ACC112 (cell line): ENCODE measurements around the gene MUC22.
"Not testable (repeated sequence)": the region's sequence is repeated elsewhere in the genome, so short reads cannot be mapped to it uniquely, and the experiment has no call there.

Experiments
- H2AFZ ChIP-seq: fragments of 200-600 bp; sonication (generic); one replicate; pipeline ENCODE4 v1.6.0; 2017; ENCODE audit warnings: antibody characterized with exemption, low read length; ENCODE audit not compliant: unreplicated experiment
- H3K27ac ChIP-seq: fragments of 200-600 bp; sonication (generic); 2 replicates; pipeline ENCODE4 v1.5.1; 2014; ENCODE audit warnings: low read depth, mild to moderate bottlenecking, antibody characterized with exemption, low read length, moderate library complexity
- H3K27me3 ChIP-seq: fragments of 200-600 bp; sonication (generic); 2 replicates; pipeline ENCODE4 v1.6.1; 2014; ENCODE audit warnings: mild to moderate bottlenecking, antibody characterized with exemption, low read length, moderate library complexity, mixed read lengths; ENCODE audit not compliant: insufficient read depth
- H3K36me3 ChIP-seq: fragments of 200-600 bp; sonication (generic); 2 replicates; pipeline ENCODE4 v1.6.1; 2016; ENCODE audit warnings: mild to moderate bottlenecking, antibody characterized with exemption, low read length, moderate library complexity, mixed read lengths; ENCODE audit not compliant: insufficient read depth
- H3K4me1 ChIP-seq: fragments of 200-600 bp; sonication (generic); one replicate; pipeline ENCODE4 v1.6.1; 2016; ENCODE audit warnings: low read length, mixed read lengths; ENCODE audit not compliant: insufficient read depth, unreplicated experiment, control insufficient read depth
- H3K4me3 ChIP-seq: fragments of 200-600 bp; sonication (generic); 2 replicates; pipeline ENCODE4 v1.5.1; 2014; ENCODE audit warnings: mild to moderate bottlenecking, low read depth, low read length
- H3K79me2 ChIP-seq: fragments of 200-600 bp; sonication (generic); one replicate; pipeline ENCODE4 v1.6.0; 2016; ENCODE audit warnings: low read length; ENCODE audit not compliant: control insufficient read depth, unreplicated experiment, insufficient read depth

Gene MUC22

DNA sequence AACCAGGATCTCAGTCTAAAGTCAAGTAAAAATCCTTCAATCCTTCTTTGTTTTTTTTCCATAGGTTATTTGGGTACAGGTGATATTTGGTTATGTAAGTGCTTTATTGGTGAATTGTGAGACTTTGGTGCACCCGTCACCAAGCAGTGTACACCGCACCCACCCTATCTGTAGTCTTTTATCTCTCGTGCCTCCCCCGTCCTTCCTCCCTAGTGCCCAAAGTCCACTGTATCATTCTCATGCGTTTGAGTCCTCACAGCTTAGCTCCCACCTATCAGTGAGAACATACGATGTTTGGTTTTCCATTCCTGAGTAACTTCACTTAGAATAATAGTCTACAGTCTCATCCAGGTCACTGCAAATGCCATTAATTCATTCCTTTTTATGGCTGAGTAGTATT lies 879 bp downstream of the MUC22 start:
- Histone ChIP-seq H3K36me3 (no peaks in the 10 kb centered on the region), H3K4me1 (peaks cover 18% of the 10 kb centered on the region), H3K27ac (no peak overlapping the region), H3K4me3 (no peak overlapping the region), H2AFZ (no peak overlapping the region), H3K79me2 (no peaks in the 10 kb centered on the region), H3K27me3 (peaks cover 5% of the 10 kb centered on the region; the same call in 1 of the 2 replicates)

DNA sequence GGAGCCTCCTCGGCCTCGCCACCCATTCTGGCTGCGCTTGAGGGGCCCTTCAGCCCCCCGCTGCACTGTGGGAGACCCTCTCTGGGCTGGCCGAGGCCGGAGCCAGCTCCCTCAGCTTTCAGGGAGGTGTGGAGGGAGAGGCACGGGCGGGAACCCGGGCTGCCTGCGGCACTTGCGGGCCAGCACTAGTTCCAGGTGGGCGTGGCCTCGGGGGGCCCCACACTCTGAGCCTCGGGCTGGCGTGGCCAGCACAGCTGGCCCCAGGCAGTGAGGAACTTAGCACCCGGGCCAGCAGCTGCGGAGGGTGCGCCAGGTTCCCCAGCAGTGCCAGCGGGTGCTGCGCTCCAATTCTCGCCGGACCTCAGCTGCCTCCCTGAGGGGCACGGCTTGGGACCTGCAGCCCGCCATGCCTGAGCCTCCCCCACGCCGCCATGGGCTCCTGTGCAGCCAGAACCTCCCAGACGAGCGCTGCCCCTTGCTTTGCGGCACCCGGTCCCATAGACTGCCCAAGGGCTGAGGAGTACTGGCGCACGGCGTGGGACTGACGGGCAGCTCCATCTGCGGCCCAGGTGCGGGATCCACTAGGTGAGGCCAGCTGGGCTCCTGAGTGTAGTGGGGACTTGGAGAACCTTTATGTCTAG lies 6.5 kb downstream of the MUC22 start:
- Histone ChIP-seq H3K4me1 (no peaks in the 10 kb centered on the region), H2AFZ (no peak overlapping the region)

DNA sequence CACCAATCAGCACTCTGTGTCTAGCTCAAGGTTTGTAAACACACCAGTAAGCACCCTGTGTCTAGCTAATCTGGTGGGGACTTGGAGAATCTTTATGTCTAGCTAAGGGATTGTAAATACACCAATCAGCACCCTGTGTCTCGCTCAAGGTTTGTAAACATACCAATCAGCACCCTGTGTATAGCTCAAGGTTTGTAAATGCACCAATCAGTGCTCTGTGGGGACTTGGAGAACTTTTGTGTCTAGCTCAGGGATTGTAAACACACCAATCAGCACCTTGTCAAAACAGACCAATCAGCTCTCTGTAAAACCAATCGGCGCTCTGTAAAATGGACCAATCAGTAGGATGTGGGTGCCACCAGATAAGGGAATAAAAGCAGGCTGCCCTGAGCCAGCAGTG lies 7.2 kb downstream of the MUC22 start:
- H3K79me2 ChIP-seq, H3K36me3 ChIP-seq, H3K4me1 ChIP-seq, H3K27ac ChIP-seq, H3K4me3 ChIP-seq, H2AFZ ChIP-seq: not testable (repeated sequence)
- peaks cover 10% of the 10 kb centered on the region; the same call in 1 of the 2 replicates for H3K27me3 ChIP-seq

More for the DNA sequence above, 6.5 kb downstream of the MUC22 start:
- Histone ChIP-seq H3K27me3 (peaks cover 10% of the 10 kb centered on the region; the same call in 1 of the 2 replicates), H3K36me3 (no peaks in the 10 kb centered on the region), H3K79me2 (no peaks in the 10 kb centered on the region), H3K4me3 (no peak overlapping the region), H3K27ac (no peak overlapping the region)

DNA sequence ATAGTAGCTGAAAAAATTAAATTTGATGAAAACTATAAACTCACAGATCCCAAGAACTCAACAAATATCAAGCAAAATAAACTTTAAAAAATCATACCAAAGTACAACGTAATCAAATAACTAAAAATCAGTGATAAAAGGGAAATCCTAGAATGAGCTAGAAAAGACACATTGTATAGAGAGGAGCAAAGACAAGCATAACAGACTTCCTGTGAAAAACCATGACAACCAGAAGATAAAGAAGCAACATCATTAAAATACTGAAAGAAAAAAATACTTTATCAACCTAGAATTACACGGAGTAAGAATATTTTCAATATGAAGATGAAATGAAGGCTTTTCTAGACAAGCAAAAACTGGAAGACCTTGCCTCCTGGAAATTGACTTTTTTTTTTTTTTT lies 9.8 kb downstream of the MUC22 start:
- Histone ChIP-seq H3K79me2 (no peaks in the 10 kb centered on the region), H3K27me3 (peaks cover 11% of the 10 kb centered on the region; the same call in 1 of the 2 replicates), H3K36me3 (no peaks in the 10 kb centered on the region), H3K4me3 (no peak overlapping the region), H3K27ac (no peak overlapping the region), H3K4me1 (no peaks in the 10 kb centered on the region), H2AFZ (no peak overlapping the region)

DNA sequence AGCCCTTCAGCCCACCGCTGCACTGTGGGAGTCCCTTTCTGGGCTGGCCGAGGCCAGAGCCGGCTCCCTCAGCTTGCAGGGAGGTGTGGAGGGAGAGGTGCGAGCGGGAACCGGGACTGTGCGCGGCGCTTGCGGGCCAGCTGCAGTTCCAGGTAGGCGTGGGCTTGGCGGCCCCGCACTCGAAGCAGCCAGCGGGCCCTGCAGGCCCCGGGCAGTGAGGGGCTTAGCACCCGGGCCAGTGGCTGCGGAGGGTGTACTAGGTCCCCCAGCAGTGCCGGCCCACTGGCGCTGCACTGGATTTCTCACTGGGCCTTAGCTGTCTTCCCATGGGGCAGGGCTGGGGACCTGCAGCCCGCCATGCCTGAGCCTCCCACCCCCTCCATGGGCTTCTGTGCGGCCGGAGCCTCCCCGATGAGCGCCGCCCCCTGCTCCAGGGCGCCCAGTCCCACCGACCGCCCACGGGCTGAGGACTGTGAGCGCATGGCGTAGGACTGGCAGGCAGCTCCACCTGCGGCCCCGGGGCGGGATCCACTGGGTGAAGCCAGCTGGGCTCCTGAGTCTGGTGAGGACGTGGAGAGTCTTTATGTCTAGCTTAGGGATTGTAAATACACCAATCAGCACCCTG lies 10.5 kb downstream of the MUC22 start:
- H2AFZ ChIP-seq, H3K4me3 ChIP-seq, H3K36me3 ChIP-seq, H3K4me1 ChIP-seq, H3K79me2 ChIP-seq, H3K27ac ChIP-seq: not testable (repeated sequence)
- H3K27me3 ChIP-seq: peaks cover 11% of the 10 kb centered on the region; the same call in 1 of the 2 replicates

DNA sequence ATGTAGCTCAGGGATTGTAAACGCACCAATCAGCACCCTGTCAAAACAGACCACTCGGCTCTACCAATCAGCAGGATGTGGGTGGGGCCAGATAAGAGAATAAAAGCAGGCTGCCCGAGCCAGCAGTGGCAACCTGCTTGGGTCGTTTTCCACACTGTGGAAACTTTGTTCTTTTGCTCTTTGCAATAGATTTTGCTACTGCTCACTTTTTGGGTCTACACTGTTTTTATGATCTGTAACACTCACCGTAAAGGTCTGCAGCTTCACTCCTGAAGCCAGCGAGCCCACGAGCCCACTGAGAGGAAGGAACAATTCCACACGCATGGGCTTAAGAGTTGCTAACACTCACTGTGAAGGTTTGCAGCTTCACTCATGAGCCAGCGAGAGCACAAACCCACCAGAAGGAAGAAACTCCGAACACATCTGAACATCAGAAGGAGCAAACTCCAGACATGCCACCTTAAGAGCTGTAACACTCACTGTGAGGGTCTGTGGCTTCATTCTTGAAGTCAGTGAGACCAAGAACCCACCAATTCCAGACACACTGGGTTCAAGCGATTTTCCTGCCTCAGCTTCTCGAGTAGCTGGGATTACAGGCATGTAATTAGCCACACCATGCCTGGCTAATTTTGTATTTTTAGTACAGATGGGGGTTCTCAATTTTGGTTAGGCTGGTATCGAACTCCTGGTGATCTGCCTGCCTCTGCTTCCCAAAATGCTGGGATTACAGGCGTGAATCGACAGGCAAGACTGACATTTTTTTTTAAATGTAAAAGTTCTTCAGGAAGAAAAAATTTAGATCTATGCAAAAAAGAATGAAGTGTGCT lies 11.6 kb downstream of the MUC22 start:
- not testable (repeated sequence) for H3K4me3 ChIP-seq, H3K36me3 ChIP-seq, H2AFZ ChIP-seq, H3K4me1 ChIP-seq, H3K79me2 ChIP-seq, H3K27ac ChIP-seq
- peaks cover 11% of the 10 kb centered on the region; the same call in 1 of the 2 replicates for H3K27me3 ChIP-seq

DNA sequence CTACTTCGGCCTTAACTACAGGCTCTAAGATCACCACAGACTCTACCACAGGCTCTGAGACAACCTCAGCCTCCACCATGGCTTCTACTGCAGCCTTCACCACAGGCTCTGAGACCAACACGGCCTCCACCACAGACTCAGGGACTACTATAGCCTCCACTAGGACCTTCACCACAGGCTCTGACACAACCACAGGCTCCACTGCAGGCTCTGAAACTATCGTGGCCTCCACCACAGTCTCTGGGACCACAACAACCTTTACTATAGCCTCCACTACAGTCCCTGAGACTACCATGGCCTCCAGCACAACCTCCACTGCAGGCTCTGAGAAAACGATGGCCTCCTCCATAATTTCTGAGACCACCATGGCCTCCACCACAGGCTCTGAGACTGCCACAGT lies 15.3 kb downstream of the MUC22 start:
- Histone ChIP-seq H3K79me2 (no peaks in the 10 kb centered on the region), H3K27ac (no peak overlapping the region), H3K27me3 (peaks cover 6% of the 10 kb centered on the region; the same call in 1 of the 2 replicates), H3K4me3 (no peak overlapping the region), H3K36me3 (no peaks in the 10 kb centered on the region), H3K4me1 (no peaks in the 10 kb centered on the region), H2AFZ (no peak overlapping the region)

DNA sequence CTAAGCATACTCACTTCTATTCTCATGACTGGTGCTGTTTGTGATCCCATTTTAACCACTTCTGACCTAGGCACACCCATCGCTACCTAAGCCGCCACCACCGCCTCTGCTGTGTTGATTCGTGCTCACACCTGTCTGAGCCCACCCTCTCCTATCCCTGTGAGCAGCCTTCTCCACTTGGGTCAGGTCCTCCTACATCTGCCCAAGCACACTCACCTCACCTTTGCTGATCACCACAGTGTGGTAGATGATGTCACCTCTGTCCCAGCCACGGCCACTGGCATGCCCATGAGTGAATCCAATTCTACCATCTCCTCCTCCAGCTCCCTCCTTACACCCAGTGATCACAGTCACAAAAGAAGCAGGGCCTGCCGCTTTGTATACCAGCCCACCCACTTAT lies 20.8 kb downstream of the MUC22 start:
- no peaks in the 10 kb centered on the region for H3K4me1 ChIP-seq
- H3K79me2 ChIP-seq: no peaks in the 10 kb centered on the region
- no peak overlapping the region for H3K4me3 ChIP-seq
- no peak overlapping the region for H2AFZ ChIP-seq
- peaks cover 10% of the 10 kb centered on the region for H3K27me3 ChIP-seq
- H3K36me3 ChIP-seq: no peaks in the 10 kb centered on the region
- no peak overlapping the region for H3K27ac ChIP-seq

DNA sequence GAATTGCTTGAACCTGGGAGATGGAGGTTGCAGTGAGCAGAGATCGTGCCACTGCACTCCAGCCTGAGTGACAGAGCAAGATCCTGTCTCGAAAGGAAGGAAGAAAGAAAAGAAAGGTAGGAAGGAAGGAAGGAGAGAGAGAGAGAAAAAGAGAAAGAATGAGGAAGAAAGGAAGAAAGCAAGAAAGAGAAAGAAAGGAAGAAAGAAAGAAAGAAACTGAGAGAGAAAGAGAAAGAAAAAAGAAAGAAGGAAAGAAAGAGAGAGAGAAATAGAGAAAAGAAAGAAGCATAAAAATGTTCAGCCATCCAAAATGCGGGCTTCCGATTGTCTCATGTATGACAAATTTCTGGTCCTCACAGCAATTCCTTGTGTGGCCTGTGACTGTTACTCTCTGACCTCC lies 22.8 kb downstream of the MUC22 start:
- H3K4me3 ChIP-seq: no peak overlapping the region
- peaks cover 10% of the 10 kb centered on the region for H3K27me3 ChIP-seq
- no peak overlapping the region for H3K27ac ChIP-seq
- H2AFZ ChIP-seq: no peak overlapping the region
- no peaks in the 10 kb centered on the region for H3K36me3 ChIP-seq
- peaks cover 11% of the 10 kb centered on the region for H3K4me1 ChIP-seq
- H3K79me2 ChIP-seq: no peaks in the 10 kb centered on the region

DNA sequence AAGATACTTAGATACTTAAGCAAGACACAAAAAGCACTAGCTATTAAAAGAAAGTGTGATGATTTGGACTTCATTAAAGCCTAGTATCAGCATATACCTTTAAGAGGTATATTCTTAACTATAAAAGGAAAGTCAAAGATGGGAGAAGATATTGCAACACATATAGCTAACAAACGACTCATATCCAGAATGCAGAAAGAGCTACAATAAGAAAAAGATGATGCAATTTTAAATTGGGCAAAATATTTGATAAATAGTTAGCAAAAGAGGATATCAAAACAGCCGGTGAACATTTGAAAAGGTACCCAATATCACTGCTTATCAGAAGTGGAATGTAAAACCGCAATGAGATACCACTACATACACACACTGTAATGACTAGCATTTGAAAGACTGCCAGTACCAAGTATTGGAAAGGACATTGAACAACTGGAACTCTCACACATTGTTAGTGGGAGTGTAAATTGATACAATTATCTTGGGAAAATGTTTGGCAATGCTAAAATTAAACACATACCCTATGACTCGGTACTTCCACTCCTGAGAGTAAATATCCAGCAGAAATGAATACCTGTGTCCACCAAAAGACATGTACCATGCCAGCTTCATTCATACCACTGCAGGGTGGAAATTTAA lies 25.7 kb downstream of the MUC22 start:
- peaks cover 10% of the 10 kb centered on the region for H3K27me3 ChIP-seq

More for the DNA sequence above, 25.7 kb downstream of the MUC22 start:
- no peaks in the 10 kb centered on the region for H3K79me2 ChIP-seq
- H3K4me3 ChIP-seq: no peak overlapping the region
- no peak overlapping the region for H3K27ac ChIP-seq
- peaks cover 11% of the 10 kb centered on the region for H3K4me1 ChIP-seq
- no peaks in the 10 kb centered on the region for H3K36me3 ChIP-seq
- no peak overlapping the region for H2AFZ ChIP-seq
